ENCODE measurements around the gene PCID2.
"Not testable (repeated sequence)": the region's sequence is repeated elsewhere in the genome, so short reads cannot be mapped to it uniquely, and the experiment has no call there.

DNA sequence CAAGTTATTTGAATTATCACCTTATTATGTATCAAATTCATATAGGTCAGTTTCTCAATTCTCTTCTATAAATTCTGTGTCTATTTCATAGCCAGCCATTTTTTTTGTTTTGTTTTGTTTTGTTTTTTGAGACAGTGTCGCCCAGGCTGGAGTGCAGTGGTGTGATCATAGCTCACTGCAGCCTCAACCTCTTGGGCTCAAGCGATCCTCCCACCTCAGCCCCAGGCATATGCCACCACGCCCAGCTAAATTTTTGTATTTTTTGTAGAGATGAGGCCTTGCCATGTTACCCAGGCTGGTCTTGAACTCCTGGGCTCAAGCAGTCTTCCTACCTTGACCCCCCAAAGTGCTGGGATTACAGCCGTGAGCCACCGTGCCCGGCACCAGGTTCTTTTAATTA lies 49.4 kb upstream of the PCID2 start:
- TF ChIP-seq POLR2AphosphoS5, CTCF, POLR2A (IDR thresholded peaks at IDR 0.05): not testable (repeated sequence)
